Occipital lobe (tissue), 2 donors: ENCODE measurements around the gene CHP1. TPM values are rescaled to one million over a fixed set of nuclear protein-coding genes. Genes with fewer than 3 reads are reported as not detected.
"Not testable (repeated sequence)": the region's sequence is repeated elsewhere in the genome, so short reads cannot be mapped to it uniquely, and the experiment has no call there.

Experiments used
- DNase-seq: peaks from one replicate; lab custom pipeline; 2025; lab: John Stamatoyannopoulos, UW
- total RNA-seq: library from RNA; depleted of rRNA; stranded (reverse); fragments of >200 nt; gene quantifications from one replicate; pipeline ENCODE4 v1.2.3, GENCODE V29; 2014

Gene CHP1
- total RNA-seq, 1 donor from 2014 or later: 54.6 TPM

- no peak for DNase-seq
These were observed 58.9 kb downstream of the CHP1 start for GRCh38 chr15:41289953-41290352.

- DNase-seq: no peak
These were observed 60.1 kb downstream of the CHP1 start for GRCh38 chr15:41291065-41291631.

GRCh38 chr15:41292521-41292920, 61.5 kb downstream of the CHP1 start:
- no peak for DNase-seq

- DNase-seq: not testable (repeated sequence)
These were observed 70.1 kb downstream of the CHP1 start for GRCh38 chr15:41301139-41301538.

GRCh38 chr15:41301587-41301986, 70.5 kb downstream of the CHP1 start:
- DNase-seq: no peak

GRCh38 chr15:41304149-41304770, 73.2 kb downstream of the CHP1 start:
- no peak for DNase-seq

GRCh38 chr15:41307679-41308078, 76.6 kb downstream of the CHP1 start:
- DNase-seq: no peak

GRCh38 chr15:41309226-41309905, 78.3 kb downstream of the CHP1 start:
- DNase-seq: no peak

- DNase-seq: not testable (repeated sequence)
These were observed 89.8 kb downstream of the CHP1 start for GRCh38 chr15:41320805-41321330.

GRCh38 chr15:41323611-41324010, 92.5 kb downstream of the CHP1 start:
- no peak for DNase-seq

- DNase-seq: no peak
These were observed 100.2 kb downstream of the CHP1 start for GRCh38 chr15:41331281-41331680.

Other genes starting within 250 kb of the CHP1 start
- 50.8 TPM for gene INO80, start 115.0 kb upstream of the CHP1 start, total RNA-seq
- 0.78 TPM for gene EXD1, start 511 bp upstream of the CHP1 start, total RNA-seq
- 3.1 TPM for gene OIP5, start 101.3 kb downstream of the CHP1 start, total RNA-seq
- 20.7 TPM for gene NUSAP1, start 101.6 kb downstream of the CHP1 start, total RNA-seq
- gene NDUFAF1, start 171.2 kb downstream of the CHP1 start, total RNA-seq: 24.2 TPM
- gene RTF1, start 185.8 kb downstream of the CHP1 start, total RNA-seq: 59.0 TPM